ENCODE measurements around the gene BICDL2. TPM values are rescaled to one million over a fixed set of nuclear protein-coding genes. Genes with fewer than 3 reads are reported as not detected.

The BICDL2 gene
- total and polyA plus RNA-seq, 9 of the 15 experiments (the other 6 are each of a cell fraction or from before 2014, with no cell fraction given): 0.09 to 0.28 (median 0.09) TPM; not detected in 6

- TF ChIP-seq, protein P1, sequence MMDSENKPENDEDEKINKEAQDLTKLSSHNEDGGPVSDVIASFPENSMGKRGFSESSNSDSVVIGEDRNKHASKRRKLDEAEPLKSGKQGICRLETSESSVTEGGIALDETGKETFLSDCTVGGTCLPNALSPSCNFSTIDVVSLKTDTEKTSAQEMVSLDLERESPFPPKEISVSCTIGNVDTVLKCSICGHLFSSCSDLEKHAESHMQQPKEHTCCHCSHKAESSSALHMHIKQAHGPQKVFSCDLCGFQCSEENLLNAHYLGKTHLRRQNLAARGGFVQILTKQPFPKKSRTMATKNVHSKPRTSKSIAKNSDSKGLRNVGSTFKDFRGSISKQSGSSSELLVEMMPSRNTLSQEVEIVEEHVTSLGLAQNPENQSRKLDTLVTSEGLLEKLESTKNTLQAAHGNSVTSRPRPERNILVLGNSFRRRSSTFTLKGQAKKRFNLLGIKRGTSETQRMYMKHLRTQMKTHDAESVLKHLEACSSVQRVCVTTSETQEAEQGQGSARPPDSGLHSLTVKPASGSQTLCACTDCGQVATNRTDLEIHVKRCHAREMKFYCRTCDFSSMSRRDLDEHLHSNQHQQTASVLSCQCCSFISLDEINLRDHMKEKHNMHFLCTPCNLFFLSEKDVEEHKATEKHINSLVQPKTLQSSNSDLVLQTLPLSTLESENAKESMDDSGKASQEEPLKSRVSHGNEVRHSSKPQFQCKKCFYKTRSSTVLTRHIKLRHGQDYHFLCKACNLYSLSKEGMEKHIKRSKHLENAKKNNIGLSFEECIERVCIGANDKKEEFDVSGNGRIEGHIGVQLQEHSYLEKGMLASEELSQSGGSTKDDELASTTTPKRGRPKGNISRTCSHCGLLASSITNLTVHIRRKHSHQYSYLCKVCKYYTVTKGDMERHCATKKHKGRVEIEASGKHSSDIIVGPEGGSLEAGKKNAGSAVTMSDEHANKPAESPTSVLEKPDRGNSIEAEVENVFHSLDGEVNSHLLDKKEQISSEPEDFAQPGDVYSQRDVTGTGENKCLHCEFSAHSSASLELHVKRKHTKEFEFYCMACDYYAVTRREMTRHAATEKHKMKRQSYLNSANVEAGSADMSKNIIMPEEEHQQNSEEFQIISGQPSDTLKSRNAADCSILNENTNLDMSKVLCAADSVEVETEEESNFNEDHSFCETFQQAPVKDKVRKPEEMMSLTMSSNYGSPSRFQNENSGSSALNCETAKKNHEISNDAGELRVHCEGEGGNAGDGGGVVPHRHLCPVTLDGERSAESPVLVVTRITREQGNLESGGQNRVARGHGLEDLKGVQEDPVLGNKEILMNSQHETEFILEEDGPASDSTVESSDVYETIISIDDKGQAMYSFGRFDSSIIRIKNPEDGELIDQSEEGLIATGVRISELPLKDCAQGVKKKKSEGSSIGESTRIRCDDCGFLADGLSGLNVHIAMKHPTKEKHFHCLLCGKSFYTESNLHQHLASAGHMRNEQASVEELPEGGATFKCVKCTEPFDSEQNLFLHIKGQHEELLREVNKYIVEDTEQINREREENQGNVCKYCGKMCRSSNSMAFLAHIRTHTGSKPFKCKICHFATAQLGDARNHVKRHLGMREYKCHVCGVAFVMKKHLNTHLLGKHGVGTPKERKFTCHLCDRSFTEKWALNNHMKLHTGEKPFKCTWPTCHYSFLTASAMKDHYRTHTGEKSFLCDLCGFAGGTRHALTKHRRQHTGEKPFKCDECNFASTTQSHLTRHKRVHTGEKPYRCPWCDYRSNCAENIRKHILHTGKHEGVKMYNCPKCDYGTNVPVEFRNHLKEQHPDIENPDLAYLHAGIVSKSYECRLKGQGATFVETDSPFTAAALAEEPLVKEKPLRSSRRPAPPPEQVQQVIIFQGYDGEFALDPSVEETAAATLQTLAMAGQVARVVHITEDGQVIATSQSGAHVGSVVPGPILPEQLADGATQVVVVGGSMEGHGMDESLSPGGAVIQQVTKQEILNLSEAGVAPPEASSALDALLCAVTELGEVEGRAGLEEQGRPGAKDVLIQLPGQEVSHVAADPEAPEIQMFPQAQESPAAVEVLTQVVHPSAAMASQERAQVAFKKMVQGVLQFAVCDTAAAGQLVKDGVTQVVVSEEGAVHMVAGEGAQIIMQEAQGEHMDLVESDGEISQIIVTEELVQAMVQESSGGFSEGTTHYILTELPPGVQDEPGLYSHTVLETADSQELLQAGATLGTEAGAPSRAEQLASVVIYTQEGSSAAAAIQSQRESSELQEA (IDR thresholded peaks at IDR 0.05; ENCODE audit: low read depth): no peak
- TF ChIP-seq PTBP1 (IDR thresholded peaks at IDR 0.05; ENCODE audit: low read depth, low read length) (no peak), ZC3H11A (IDR thresholded peaks at IDR 0.05; ENCODE audit: low read depth, low read length) (no peak), ZNF780A (CRISPR knock-in tag; IDR thresholded peaks at IDR 0.05) (no peak), RBM34 (IDR thresholded peaks at IDR 0.05; ENCODE audit: borderline replicate concordance, insufficient read depth, low read length) (no peak), MCM5 (IDR thresholded peaks at IDR 0.05; ENCODE audit: low read depth) (no peak), ZNF280B (CRISPR knock-in tag; IDR thresholded peaks at IDR 0.05) (no peak), ZNF551 (CRISPR knock-in tag; IDR thresholded peaks at IDR 0.05) (no peak), PRDM10 (IDR thresholded peaks at IDR 0.05; ENCODE audit: partially characterized antibody) (no peak)
- TF ChIP-seq, protein P2, sequence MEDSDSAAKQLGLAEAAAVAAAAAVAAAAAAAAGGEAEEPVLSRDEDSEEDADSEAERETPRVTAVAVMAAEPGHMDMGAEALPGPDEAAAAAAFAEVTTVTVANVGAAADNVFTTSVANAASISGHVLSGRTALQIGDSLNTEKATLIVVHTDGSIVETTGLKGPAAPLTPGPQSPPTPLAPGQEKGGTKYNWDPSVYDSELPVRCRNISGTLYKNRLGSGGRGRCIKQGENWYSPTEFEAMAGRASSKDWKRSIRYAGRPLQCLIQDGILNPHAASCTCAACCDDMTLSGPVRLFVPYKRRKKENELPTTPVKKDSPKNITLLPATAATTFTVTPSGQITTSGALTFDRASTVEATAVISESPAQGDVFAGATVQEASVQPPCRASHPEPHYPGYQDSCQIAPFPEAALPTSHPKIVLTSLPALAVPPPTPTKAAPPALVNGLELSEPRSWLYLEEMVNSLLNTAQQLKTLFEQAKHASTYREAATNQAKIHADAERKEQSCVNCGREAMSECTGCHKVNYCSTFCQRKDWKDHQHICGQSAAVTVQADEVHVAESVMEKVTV (CRISPR knock-in tag; IDR thresholded peaks at IDR 0.05): no peak
Measured at GRCh38 chr16:3020604-3021448, 15.9 kb downstream of the BICDL2 start (continued).

Measured in K562 (cell line).